Lung (tissue), 12 donors: ENCODE measurements around the gene ZNF747. TPM values are rescaled to one million over a fixed set of nuclear protein-coding genes. Genes with fewer than 3 reads are reported as not detected.

Source experiments
- ATAC-seq: fragments of 200-7000 bp; cut with Tn5 transposase; one replicate; pipeline ENCODE4 v1.9.1; 2020; ENCODE audit warnings: moderate number of reproducible peaks; ENCODE audit not compliant: insufficient read depth, low FRiP score
- DNase-seq, 3 donors: peaks; one replicate each; pipeline ENCODE4 v3.0.0-alpha.2; 2013 to 2017
- H3K27ac ChIP-seq, 2 donors: one replicate each; pipeline ENCODE4 v1.5.1; 2013; ENCODE audit warnings: mild to moderate bottlenecking in 2 of 2, moderate library complexity in 2 of 2, control low read depth in 1 of 2, inconsistent platforms in 1 of 2, low read depth in 1 of 2, low read length in 1 of 2
- H3K27me3 ChIP-seq, 3 donors: one replicate each; pipeline ENCODE4 v1.5.1; 2013; ENCODE audit warnings: low read length in 2 of 3; ENCODE audit not compliant: control insufficient read depth in 3 of 3, insufficient read depth in 3 of 3
- H3K36me3 ChIP-seq, 4 donors: one replicate each; pipeline ENCODE4 v1.5.1; 2013; ENCODE audit warnings: low read length in 4 of 4, mild to moderate bottlenecking in 1 of 4, moderate library complexity in 1 of 4; ENCODE audit not compliant: control insufficient read depth in 4 of 4, insufficient read depth in 4 of 4
- H3K4me1 ChIP-seq, 5 donors: one replicate each; pipeline ENCODE4 v1.5.1; 2013; ENCODE audit warnings: low read length in 5 of 5, mild to moderate bottlenecking in 2 of 5, moderate library complexity in 1 of 5; ENCODE audit not compliant: control insufficient read depth in 5 of 5, insufficient read depth in 5 of 5
- H3K4me3 ChIP-seq: one replicate; pipeline ENCODE4 v1.5.1; 2013; ENCODE audit warnings: mild to moderate bottlenecking, control low read depth, moderate library complexity
- H3K9ac ChIP-seq, 2 donors: one replicate each; pipeline ENCODE4 v1.5.1; 2013; ENCODE audit warnings: low read length in 2 of 2, control low read depth in 1 of 2; ENCODE audit not compliant: insufficient read depth in 1 of 2
- H3K9me3 ChIP-seq, 4 donors: one replicate each; pipeline ENCODE4 v1.5.1; 2013; ENCODE audit warnings: low read length in 3 of 4, mild to moderate bottlenecking in 1 of 4, moderate library complexity in 1 of 4; ENCODE audit not compliant: control insufficient read depth in 4 of 4, insufficient read depth in 3 of 4
- CTCF ChIP-seq: IDR thresholded peaks from 2 replicates; pipeline ENCODE4 v1.5.1; 2012; ENCODE audit warnings: mild to moderate bottlenecking; ENCODE audit errors: control extremely low read depth, extremely low read depth
- WGBS, 2 donors: extraction: QIAGEN DNeasy Blood & Tissue Kit; methylation state at CpG; one replicate each; pipeline ENCODE4 v1.1.7; 2013; 5-methylcytosine and 5-hydroxymethylcytosine counted together
- polyA plus RNA-seq, 2 donors: library from polyadenylated mRNA; stranded (reverse); fragments of 200-250 nt; gene quantifications; one replicate each; pipeline ENCODE4 v1.2.1, GENCODE V29; 2013
- total RNA-seq, 2 donors: library from RNA; depleted of rRNA in 1 of 2; stranded (reverse); fragments of >200 nt in 1 of 2; gene quantifications; one replicate each; pipeline ENCODE4 v1.2.1, GENCODE V29; 2014 to 2021
- donor health status: control.
- donor health status: control.
- donor health status: Bipolar disorder and iron deficiency.
- donor health status: healthy.
- donor health status: DM: yes; HTN: yes; CAD: no.

Gene ZNF747
- total and polyA plus RNA-seq, 4 donors = 7.1 to 11.7 (median 9.2) TPM

DNA sequence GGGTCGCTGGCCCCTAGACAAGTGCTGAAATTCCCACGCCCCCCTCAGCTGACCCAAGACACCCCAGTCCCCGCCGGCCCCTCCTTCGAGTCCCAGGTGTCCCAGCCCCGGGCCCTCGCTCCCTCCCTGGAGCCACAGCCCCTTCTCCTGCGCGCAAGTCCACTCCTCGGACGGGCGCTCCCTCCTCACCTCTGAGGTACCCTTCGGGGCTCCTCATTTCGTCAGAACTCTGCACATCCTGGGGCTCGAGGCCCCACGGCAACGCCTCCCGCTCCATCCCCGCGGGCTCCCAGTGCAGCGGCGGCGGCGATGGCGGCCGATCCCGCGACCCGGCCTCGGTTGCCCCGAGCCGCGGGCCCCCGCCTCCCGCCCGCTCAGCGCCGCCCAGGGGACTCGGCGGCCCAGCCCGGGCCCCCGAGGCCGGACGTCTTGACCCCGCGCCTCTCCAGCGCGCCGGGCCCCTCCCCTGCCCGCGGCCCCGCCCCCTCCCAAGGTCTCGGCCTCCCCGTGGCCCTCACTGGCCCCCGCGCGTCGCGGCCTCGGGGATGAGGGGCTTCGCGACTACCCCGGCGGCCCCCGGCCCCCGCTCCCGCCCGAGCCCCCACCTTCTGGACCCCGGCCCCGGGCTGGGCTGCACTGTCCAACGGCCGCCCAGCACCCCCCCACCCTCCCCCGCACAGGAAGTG, 8.4 kb downstream of the ZNF747 start, which contains the start of gene ZNF768:
Gene ZNF768, minus strand, starts transcription at position 430 of the 686 bp plus-strand sequence. Its CDS starts 153 bp downstream, at position 277.
- peak; percentile 49 for ATAC-seq
- DNase-seq = peak in 2 of 3 donors; percentile 23 to 29
- Histone ChIP-seq H3K4me1 (peaks cover 0 to 17% (median 7%) of the 10 kb centered on the region in 5 donors), H3K27me3 (no peaks in the 10 kb centered on the region), H3K9ac (peak within 1 kb of the TSS; percentile 56 to 95), H3K27ac (peak within 1 kb of the TSS; percentile 99 to 100), H3K36me3 (peaks cover 0 to 8% (median 5%) of the 10 kb centered on the region in 4 donors), H3K9me3 (no peaks in the 10 kb centered on the region), H3K4me3 (peak within 1 kb of the TSS; percentile 83)
- WGBS, 2 donors = 0 to 2% methylated on average over 52 to 73 of the region's 73 CpGs
- TF ChIP-seq CTCF = no peak

- 51 to 53% methylated on average over 4 of the region's 4 CpGs for WGBS, 2 donors
- H3K9ac ChIP-seq = peak overlapping the region in 1 of 2 donors; percentile 56
- ATAC-seq (no peak), DNase-seq (no peak)
- H3K27ac ChIP-seq = peak overlapping the region; percentile 85 to 100
- no peak for TF ChIP-seq CTCF
- no peak overlapping the region for H3K4me3 ChIP-seq
- peaks cover 0 to 8% (median 3%) of the 10 kb centered on the region in 4 donors for H3K36me3 ChIP-seq
- H3K27me3 ChIP-seq = no peaks in the 10 kb centered on the region
- peaks cover 0 to 17% (median 7%) of the 10 kb centered on the region in 5 donors for H3K4me1 ChIP-seq
- no peaks in the 10 kb centered on the region for H3K9me3 ChIP-seq
These were observed 8.9 kb downstream of the ZNF747 start for GRCh38 chr16:30525844-30526136.

DNA sequence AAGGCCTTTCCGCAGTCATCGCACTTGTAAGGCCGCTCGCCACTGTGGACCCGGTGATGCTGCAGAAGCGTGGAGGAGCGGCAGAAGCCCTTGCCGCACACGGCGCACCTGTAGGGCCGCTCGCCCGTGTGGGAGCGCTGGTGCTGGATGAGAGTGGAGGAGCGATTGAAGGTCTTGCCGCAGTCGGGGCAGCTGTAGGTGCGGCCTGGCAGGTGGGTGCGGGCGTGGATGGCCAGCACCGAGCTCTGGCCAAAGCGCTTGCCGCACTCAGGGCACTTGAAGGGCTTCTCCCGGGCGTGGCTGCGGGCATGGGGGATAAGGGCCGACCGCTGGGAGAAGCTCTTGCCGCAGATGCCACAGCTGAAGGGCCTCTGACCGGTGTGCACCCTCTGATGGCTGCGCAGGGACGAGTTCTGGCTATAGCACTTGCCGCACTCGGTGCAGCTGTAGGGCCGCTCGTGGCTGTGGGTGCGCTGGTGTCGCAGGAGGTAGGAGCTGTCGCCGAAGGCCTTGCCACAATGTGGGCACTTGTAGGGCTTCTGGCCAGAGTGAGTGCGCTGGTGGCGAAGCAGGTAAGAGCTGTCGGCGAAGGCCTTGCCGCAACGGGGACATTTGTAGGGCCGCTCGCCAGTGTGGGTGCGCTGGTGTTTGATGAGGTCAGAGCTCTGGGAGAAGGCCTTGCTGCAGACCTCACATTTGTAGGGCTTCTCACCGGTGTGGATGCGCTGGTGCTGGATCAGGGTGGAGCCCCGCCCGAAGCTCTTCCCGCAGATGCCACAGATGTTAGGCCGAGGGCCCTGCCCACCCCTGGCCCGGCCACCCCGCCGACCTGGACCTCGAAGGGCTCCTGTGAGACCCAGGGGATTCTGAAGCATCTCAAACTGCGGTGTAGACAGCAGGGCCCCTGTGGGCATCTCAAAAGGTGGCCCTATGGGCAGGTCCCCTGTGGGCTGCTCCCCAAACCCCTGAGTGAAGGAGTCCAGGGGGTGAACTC, 9.8 kb downstream of the ZNF747 start:
- no peaks in the 10 kb centered on the region for H3K9me3 ChIP-seq
- TF ChIP-seq CTCF = no peak
- H3K4me3 ChIP-seq = no peak overlapping the region
- 95 to 96% methylated on average over 60 of the region's 60 CpGs for WGBS, 2 donors
- DNase-seq (no peak), ATAC-seq (no peak)
- no peak overlapping the region for H3K9ac ChIP-seq
- peaks cover 0 to 8% (median 3%) of the 10 kb centered on the region in 4 donors for H3K36me3 ChIP-seq
- no peaks in the 10 kb centered on the region for H3K27me3 ChIP-seq
- H3K4me1 ChIP-seq = peaks cover 0 to 17% (median 7%) of the 10 kb centered on the region in 5 donors
- no peak overlapping the region for H3K27ac ChIP-seq
